Astrocyte (in vitro differentiated cells and primary cell): ENCODE measurements around the gene AIDA.

Experiments used
- EZH2 ChIP-seq: IDR thresholded peaks from 2 replicates; pipeline ENCODE4 v1.6.1; 2012; ENCODE audit warnings: mild to moderate bottlenecking, low read length, inconsistent platforms; ENCODE audit not compliant: insufficient read depth
- TF ChIP-seq, protein P1 (sequence below): IDR thresholded peaks from 2 replicates; pipeline ENCODE4 v1.5.1; 2011; ENCODE audit warnings: low read depth, mild to moderate bottlenecking, inconsistent platforms, low read length, moderate library complexity; ENCODE audit not compliant: insufficient read depth

DNA sequence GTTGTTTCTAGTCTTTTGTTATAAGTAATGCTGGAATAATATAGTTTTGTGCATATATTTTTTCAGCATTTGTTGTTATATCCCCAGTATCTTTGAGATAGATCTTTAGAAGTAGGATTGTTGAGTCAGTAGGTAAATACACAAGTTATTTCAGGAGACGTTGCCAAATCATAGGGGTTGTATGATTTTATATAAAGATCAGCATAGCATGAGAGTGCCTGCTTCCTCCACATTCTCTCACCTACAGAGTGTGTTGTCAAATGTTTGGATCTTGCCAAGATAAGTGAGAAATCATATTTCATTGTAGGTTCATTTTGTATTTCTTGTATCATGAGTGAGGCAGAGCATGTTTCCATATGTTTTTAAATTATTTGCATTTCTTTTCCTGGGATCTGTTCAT, 69.8 kb downstream of the AIDA start:
- TF ChIP-seq, protein P1, sequence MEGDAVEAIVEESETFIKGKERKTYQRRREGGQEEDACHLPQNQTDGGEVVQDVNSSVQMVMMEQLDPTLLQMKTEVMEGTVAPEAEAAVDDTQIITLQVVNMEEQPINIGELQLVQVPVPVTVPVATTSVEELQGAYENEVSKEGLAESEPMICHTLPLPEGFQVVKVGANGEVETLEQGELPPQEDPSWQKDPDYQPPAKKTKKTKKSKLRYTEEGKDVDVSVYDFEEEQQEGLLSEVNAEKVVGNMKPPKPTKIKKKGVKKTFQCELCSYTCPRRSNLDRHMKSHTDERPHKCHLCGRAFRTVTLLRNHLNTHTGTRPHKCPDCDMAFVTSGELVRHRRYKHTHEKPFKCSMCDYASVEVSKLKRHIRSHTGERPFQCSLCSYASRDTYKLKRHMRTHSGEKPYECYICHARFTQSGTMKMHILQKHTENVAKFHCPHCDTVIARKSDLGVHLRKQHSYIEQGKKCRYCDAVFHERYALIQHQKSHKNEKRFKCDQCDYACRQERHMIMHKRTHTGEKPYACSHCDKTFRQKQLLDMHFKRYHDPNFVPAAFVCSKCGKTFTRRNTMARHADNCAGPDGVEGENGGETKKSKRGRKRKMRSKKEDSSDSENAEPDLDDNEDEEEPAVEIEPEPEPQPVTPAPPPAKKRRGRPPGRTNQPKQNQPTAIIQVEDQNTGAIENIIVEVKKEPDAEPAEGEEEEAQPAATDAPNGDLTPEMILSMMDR = no peak
- TF ChIP-seq EZH2 = no peak
